ENCODE measurements around the gene TLE4.

- TF ChIP-seq, protein P1, sequence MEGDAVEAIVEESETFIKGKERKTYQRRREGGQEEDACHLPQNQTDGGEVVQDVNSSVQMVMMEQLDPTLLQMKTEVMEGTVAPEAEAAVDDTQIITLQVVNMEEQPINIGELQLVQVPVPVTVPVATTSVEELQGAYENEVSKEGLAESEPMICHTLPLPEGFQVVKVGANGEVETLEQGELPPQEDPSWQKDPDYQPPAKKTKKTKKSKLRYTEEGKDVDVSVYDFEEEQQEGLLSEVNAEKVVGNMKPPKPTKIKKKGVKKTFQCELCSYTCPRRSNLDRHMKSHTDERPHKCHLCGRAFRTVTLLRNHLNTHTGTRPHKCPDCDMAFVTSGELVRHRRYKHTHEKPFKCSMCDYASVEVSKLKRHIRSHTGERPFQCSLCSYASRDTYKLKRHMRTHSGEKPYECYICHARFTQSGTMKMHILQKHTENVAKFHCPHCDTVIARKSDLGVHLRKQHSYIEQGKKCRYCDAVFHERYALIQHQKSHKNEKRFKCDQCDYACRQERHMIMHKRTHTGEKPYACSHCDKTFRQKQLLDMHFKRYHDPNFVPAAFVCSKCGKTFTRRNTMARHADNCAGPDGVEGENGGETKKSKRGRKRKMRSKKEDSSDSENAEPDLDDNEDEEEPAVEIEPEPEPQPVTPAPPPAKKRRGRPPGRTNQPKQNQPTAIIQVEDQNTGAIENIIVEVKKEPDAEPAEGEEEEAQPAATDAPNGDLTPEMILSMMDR (conservative IDR thresholded peaks at IDR 0.05; ENCODE audit: low read length), result no peak
- TF ChIP-seq EZH2phosphoT487 (IDR thresholded peaks at IDR 0.05; ENCODE audit: borderline replicate concordance), result no peak
Measured at GRCh38 chr9:79694676-79695400, 123.1 kb downstream of the TLE4 start.

Data from Loucy (cell line).